Peyer's patch (tissue), 4 donors: Measurements from ENCODE around the gene TMEM91. TPM values are rescaled to one million over a fixed set of nuclear protein-coding genes. Genes with fewer than 3 reads are reported as not detected.
"Not testable (repeated sequence)": the region's sequence is repeated elsewhere in the genome, so short reads cannot be mapped to it uniquely, and the experiment has no call there.

ENCODE experiments used
- DNase-seq, 3 donors: peaks; one replicate each; pipeline ENCODE4 v3.0.0-alpha.2; 2017 to 2019
- H3K27ac ChIP-seq, 4 donors: fragments of 200-600 bp; sonication (generic); one replicate each; pipeline ENCODE4 v1.5.1; 2016 to 2019
- H3K27me3 ChIP-seq, 2 donors: fragments of 200-600 bp; sonication (generic); one replicate each; pipeline ENCODE4 v1.5.1; 2019
- H3K36me3 ChIP-seq, 3 donors: fragments of 200-600 bp; sonication (generic); one replicate each; pipeline ENCODE4 v1.5.1; 2016 to 2019
- H3K4me1 ChIP-seq, 4 donors: fragments of 200-600 bp; sonication (generic); one replicate each; pipeline ENCODE4 v1.5.1; 2016 to 2019
- H3K4me3 ChIP-seq, 4 donors: fragments of 200-600 bp; sonication (generic); 1 replicate in 3 of 4; 2 replicates in 1 of 4; pipeline ENCODE4 v1.5.1; 2016 to 2019; ENCODE audit warnings: mild to moderate bottlenecking in 1 of 4
- H3K9me3 ChIP-seq, 4 donors: fragments of 200-600 bp; sonication (generic); one replicate each; pipeline ENCODE4 v1.5.1; 2016 to 2019; ENCODE audit warnings: mild to moderate bottlenecking in 1 of 4
- CTCF ChIP-seq, 6 experiments: fragments of 450-650 bp in 4 of 6; fragments of 200-600 bp in 2 of 6; sonication (generic) in 1 of 6; IDR thresholded peaks; one replicate each; pipeline ENCODE4 v1.5.1; 2017 to 2019; ENCODE audit warnings: antibody characterized with exemption in 6 of 6, mild to moderate bottlenecking in 3 of 6, moderate library complexity in 1 of 6
- POLR2A ChIP-seq, 2 donors: fragments of 450-650 bp; IDR thresholded peaks; one replicate each; pipeline ENCODE4 v1.5.1; 2017; ENCODE audit warnings: antibody characterized with exemption in 2 of 2, mild to moderate bottlenecking in 2 of 2, moderate library complexity in 2 of 2
- total RNA-seq, 4 donors: library from RNA; depleted of rRNA; stranded (reverse); fragments of >200 nt; gene quantifications; one replicate each; pipeline ENCODE4 v1.1.0, GENCODE V29; 2016

The TMEM91 gene
- total RNA-seq, 4 donors from 2014 or later = 8.3 to 19.6 (median 11.0) TPM

DNA sequence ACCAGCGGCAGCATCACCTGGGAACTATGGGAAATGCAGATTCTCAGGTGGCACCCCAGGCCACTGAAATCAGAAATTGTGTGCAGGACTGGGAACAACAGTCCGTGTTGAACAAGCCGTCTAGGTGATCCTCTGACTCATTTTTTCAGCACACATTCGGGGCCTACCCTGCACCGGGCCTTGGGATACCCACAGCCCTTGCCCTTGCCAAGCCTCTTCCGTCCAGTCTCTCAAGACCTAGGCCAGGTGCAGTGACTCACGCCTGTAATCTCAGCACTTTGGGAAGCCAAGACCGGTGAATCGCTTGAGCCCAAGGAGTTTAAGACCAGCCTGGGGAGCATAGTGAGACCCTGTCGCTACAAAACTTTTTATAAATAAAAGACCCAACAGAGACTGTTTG lies 40.9 kb upstream of the TMEM91 start:
- TF ChIP-seq POLR2A (IDR thresholded peaks at IDR 0.05) (no peak), CTCF (IDR thresholded peaks at IDR 0.05) (no peak)
- H3K36me3 ChIP-seq = peaks cover 0 to 35% (median 0%) of the 10 kb centered on the region in 3 donors
- no peaks in the 10 kb centered on the region for H3K27me3 ChIP-seq
- DNase-seq = no peak
- H3K4me1 ChIP-seq = peaks cover 0 to 13% (median 8%) of the 10 kb centered on the region in 4 donors
- peak overlapping the region in 2 of 4 donors; percentile 39 to 57 for H3K27ac ChIP-seq
- no peaks in the 10 kb centered on the region for H3K9me3 ChIP-seq
- H3K4me3 ChIP-seq = no peak overlapping the region

GRCh38 chr19:41339936-41340335 lies 36.4 kb upstream of the TMEM91 start:
- Histone ChIP-seq H3K36me3 (peaks cover 0 to 39% (median 0%) of the 10 kb centered on the region in 3 donors), H3K27ac (no peak overlapping the region), H3K9me3 (no peaks in the 10 kb centered on the region), H3K4me3 (no peak overlapping the region), H3K4me1 (peaks cover 0 to 15% (median 4%) of the 10 kb centered on the region in 4 donors), H3K27me3 (no peaks in the 10 kb centered on the region)
- no peak for DNase-seq
- TF ChIP-seq CTCF (IDR thresholded peaks at IDR 0.05) (no peak), POLR2A (IDR thresholded peaks at IDR 0.05) (no peak)

DNA sequence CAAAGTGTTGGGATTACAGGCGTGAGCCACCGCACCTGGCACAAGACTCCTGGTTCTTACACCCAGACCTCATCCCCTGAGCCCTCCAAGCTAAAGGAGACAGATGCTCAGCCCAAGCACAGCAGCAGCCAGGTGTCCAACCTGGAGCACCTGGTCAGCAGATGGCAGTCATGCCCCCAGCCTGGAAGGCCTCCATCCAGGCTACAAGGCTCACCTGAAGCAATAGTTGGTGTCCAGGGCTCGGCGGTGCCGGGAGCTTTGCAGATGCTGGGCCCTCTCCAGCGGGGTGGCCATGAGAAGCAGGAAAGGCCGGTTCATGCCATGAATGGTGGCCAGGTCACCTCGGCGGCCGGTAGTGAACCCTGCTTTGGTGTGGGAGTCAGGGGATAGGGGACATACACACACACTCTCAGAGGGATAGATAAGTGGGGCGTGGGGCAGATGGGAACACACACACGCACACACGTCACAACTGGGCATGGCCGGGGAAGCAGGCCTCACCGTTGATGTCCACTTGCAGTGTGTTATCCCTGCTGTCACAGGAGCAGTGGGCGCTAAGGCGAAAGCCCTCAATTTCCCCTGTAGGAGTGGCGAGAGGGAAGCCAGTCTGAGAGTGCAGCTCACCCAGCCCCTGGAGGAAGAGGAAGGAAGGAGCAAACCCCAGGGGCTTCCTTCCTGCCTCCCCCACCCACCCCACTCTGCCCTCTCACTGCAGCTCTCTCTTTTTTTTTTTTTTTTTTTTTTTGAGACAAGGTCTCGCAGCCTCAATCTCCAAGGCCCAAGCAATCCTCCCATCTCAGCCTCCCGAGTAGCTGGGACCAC lies 34.5 kb upstream of the TMEM91 start:
- peaks cover 0 to 44% (median 0%) of the 10 kb centered on the region in 3 donors for H3K36me3 ChIP-seq
- H3K4me3 ChIP-seq = no peak overlapping the region
- H3K27me3 ChIP-seq = no peaks in the 10 kb centered on the region
- no peak for TF ChIP-seq POLR2A (IDR thresholded peaks at IDR 0.05)
- peak in 4 of 6 experiments; percentile 14 to 56 (median 44) for TF ChIP-seq CTCF (IDR thresholded peaks at IDR 0.05)
- DNase-seq = peak in 1 of 3 donors; percentile 72
- peaks cover 0 to 9% (median 0%) of the 10 kb centered on the region in 4 donors for H3K4me1 ChIP-seq
- no peaks in the 10 kb centered on the region for H3K9me3 ChIP-seq
- H3K27ac ChIP-seq = peak overlapping the region in 1 of 4 donors; percentile 20

GRCh38 chr19:41344162-41344561 lies 32.2 kb upstream of the TMEM91 start:
- Histone ChIP-seq H3K27me3 (no peaks in the 10 kb centered on the region), H3K9me3 (no peaks in the 10 kb centered on the region), H3K36me3 (peaks cover 0 to 55% (median 0%) of the 10 kb centered on the region in 3 donors), H3K27ac (no peak overlapping the region), H3K4me1 (peaks cover 0 to 9% (median 0%) of the 10 kb centered on the region in 4 donors), H3K4me3 (no peak overlapping the region)
- no peak for TF ChIP-seq POLR2A (IDR thresholded peaks at IDR 0.05)
- no peak for DNase-seq

DNA sequence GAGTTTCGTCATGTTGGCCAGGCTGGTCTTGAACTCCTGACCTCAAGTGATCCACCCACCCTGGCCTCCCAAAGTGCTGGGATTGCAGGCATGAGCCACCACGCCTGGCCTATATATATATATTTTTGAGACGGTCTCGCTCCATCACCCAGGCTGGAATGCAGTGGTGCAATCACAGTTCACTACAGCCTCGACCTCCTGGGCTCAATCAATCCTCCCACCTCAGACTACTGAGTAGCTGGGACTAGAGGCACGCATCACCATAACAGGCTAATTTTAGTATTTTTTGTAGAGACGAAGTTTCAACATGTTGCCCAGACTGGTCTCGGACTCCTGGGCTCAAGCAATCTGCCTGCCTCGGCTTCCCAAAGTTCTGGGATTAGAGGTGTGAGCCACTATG lies 29.4 kb upstream of the TMEM91 start:
- DNase-seq, H3K9me3 ChIP-seq, H3K27me3 ChIP-seq, H3K4me3 ChIP-seq, H3K27ac ChIP-seq: not testable (repeated sequence)
- peaks cover 0 to 38% (median 0%) of the 10 kb centered on the region in 3 donors for H3K36me3 ChIP-seq
- H3K4me1 ChIP-seq = peaks cover 0 to 21% (median 5%) of the 10 kb centered on the region in 4 donors

- H3K27ac ChIP-seq = peak overlapping the region; percentile 84 to 99 (median 92)
- H3K27me3 ChIP-seq = peaks cover 0 to 4% of the 10 kb centered on the region in 2 donors
- no peaks in the 10 kb centered on the region for H3K9me3 ChIP-seq
- no peak for DNase-seq
- peak overlapping the region; percentile 84 to 91 (median 88) for H3K4me3 ChIP-seq
- no peak for TF ChIP-seq POLR2A (IDR thresholded peaks at IDR 0.05)
- no peak for TF ChIP-seq CTCF (IDR thresholded peaks at IDR 0.05)
- H3K4me1 ChIP-seq = peaks cover 0 to 22% (median 8%) of the 10 kb centered on the region in 4 donors
- H3K36me3 ChIP-seq = peaks cover 0 to 21% (median 0%) of the 10 kb centered on the region in 3 donors
These were observed 25.5 kb upstream of the TMEM91 start for GRCh38 chr19:41350735-41351338.
